ENCODE results near the gene HEXIM1. TPM values are rescaled to one million over a fixed set of nuclear protein-coding genes. Genes with fewer than 3 reads are reported as not detected.

HEXIM1 gene
- total RNA-seq, 1 donor from 2014 or later, result 10.2 TPM

DNA sequence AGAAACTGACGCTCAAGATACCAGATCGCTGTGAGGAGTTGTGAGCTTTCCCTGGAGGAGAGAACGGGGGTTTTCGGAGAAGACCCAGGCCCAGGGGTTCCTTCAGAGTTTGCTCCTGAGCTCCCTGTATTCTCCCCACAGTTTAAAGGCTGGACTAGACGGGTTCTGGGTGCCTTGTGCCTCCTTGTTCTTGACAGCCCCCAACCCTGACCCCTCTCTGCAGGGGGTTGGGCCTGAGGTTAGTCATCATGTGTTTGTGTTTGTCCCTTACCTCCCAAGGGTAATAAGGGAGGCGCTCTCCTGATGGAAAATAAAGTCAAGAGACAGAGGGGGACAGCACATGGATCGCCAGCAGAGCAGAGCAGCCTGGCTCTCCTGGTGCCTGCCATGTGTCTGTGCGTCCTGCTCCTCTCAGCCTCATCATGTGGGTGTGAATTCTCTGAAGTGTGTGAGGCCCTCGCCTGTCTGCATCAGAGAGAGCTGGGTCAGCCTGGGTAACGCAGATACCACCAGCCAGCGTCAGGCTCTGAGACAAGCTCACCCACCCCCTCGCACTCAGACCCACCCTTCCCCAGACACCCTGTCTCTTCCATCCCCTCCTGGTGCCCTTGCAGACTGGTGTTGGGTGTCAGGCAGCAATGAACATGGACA, 22.1 kb downstream of the HEXIM1 start:
- Mint-ChIP-seq H3K27ac (peak overlapping the region; percentile 57), H3K36me3 (peaks cover 6% of the 10 kb centered on the region), H3K4me1 (peaks cover 30% of the 10 kb centered on the region), H3K9me3 (no peaks in the 10 kb centered on the region), H3K4me3 (no peak overlapping the region), H3K27me3 (ENCODE audit: insufficient read depth, low read depth) (peaks cover 8% of the 10 kb centered on the region)
- no peaks in the 10 kb centered on the region for H3K27me3 ChIP-seq
- no peak overlapping the region for H3K9ac ChIP-seq
- no peak overlapping the region for H2AFZ ChIP-seq (replicated peaks)
- no peak overlapping the region for H3K4me3 ChIP-seq
- H3K4me1 ChIP-seq, result peaks cover 25% of the 10 kb centered on the region
- no peak overlapping the region for H3K4me2 ChIP-seq
- H3K27ac ChIP-seq, result peak overlapping the region; percentile 90
- no peak for DNase-seq (ENCODE audit: low spot score)
- peaks cover 34% of the 10 kb centered on the region for H3F3A ChIP-seq (ENCODE audit: low read depth)
- H3K9me3 ChIP-seq (ENCODE audit: low read depth), result no peaks in the 10 kb centered on the region
- TF ChIP-seq, protein P1, sequence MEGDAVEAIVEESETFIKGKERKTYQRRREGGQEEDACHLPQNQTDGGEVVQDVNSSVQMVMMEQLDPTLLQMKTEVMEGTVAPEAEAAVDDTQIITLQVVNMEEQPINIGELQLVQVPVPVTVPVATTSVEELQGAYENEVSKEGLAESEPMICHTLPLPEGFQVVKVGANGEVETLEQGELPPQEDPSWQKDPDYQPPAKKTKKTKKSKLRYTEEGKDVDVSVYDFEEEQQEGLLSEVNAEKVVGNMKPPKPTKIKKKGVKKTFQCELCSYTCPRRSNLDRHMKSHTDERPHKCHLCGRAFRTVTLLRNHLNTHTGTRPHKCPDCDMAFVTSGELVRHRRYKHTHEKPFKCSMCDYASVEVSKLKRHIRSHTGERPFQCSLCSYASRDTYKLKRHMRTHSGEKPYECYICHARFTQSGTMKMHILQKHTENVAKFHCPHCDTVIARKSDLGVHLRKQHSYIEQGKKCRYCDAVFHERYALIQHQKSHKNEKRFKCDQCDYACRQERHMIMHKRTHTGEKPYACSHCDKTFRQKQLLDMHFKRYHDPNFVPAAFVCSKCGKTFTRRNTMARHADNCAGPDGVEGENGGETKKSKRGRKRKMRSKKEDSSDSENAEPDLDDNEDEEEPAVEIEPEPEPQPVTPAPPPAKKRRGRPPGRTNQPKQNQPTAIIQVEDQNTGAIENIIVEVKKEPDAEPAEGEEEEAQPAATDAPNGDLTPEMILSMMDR (IDR thresholded peaks at IDR 0.05), result no peak
- TF ChIP-seq EZH2 (IDR thresholded peaks at IDR 0.05) (no peak), EZH2phosphoT487 (IDR thresholded peaks at IDR 0.05) (no peak)
- H3K79me2 ChIP-seq (ENCODE audit: low read depth), result no peaks in the 10 kb centered on the region
- no peaks in the 10 kb centered on the region for H3K36me3 ChIP-seq
- no peaks in the 10 kb centered on the region for H4K20me1 ChIP-seq (ENCODE audit: low read depth)

DNA sequence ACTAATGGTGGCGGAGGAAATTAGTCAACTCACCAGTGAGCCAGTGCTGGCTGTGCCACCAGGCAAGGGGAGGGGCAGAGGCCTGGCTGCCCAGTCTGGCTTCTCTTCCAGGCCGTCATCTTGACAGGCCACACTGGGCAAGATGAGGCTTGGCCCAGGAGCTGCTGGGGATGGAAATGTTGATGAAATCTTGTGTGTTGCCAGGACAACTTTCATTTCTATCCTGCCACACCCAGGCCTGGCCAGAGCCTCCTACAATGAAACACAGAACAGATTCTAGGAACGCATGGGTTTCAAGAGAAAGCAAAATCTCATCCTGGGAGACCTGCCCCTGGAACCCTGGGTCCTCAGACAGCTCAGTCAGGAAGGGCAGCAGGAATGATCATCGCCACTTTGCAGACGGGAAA, 22.7 kb downstream of the HEXIM1 start:
- Mint-ChIP-seq H3K27ac (peak overlapping the region; percentile 57), H3K36me3 (peaks cover 5% of the 10 kb centered on the region), H3K4me3 (no peak overlapping the region), H3K27me3 (ENCODE audit: insufficient read depth, low read depth) (peaks cover 8% of the 10 kb centered on the region), H3K4me1 (peaks cover 30% of the 10 kb centered on the region), H3K9me3 (no peaks in the 10 kb centered on the region)
- no peak overlapping the region for H3K4me2 ChIP-seq
- no peak overlapping the region for H3K4me3 ChIP-seq
- H3K4me1 ChIP-seq, result peaks cover 25% of the 10 kb centered on the region
- H2AFZ ChIP-seq (replicated peaks), result no peak overlapping the region
- no peak for DNase-seq (ENCODE audit: low spot score)
- no peaks in the 10 kb centered on the region for H4K20me1 ChIP-seq (ENCODE audit: low read depth)
- no peaks in the 10 kb centered on the region for H3K9me3 ChIP-seq (ENCODE audit: low read depth)
- H3K27ac ChIP-seq, result peak overlapping the region; percentile 90
- peaks cover 34% of the 10 kb centered on the region for H3F3A ChIP-seq (ENCODE audit: low read depth)
- H3K79me2 ChIP-seq (ENCODE audit: low read depth), result no peaks in the 10 kb centered on the region
- no peak overlapping the region for H3K9ac ChIP-seq
- no peaks in the 10 kb centered on the region for H3K36me3 ChIP-seq
- H3K27me3 ChIP-seq, result no peaks in the 10 kb centered on the region
- no peak for TF ChIP-seq EZH2 (IDR thresholded peaks at IDR 0.05)

- Mint-ChIP-seq H3K4me3 (peak overlapping the region; percentile 67), H3K9me3 (no peaks in the 10 kb centered on the region), H3K4me1 (peaks cover 33% of the 10 kb centered on the region), H3K36me3 (peaks cover 4% of the 10 kb centered on the region), H3K27me3 (ENCODE audit: insufficient read depth, low read depth) (peaks cover 10% of the 10 kb centered on the region), H3K27ac (peak overlapping the region; percentile 69)
- Histone ChIP-seq H3K9me3 (ENCODE audit: low read depth) (no peaks in the 10 kb centered on the region), H3K36me3 (no peaks in the 10 kb centered on the region), H3K4me2 (peak overlapping the region; percentile 57), H3K79me2 (ENCODE audit: low read depth) (no peaks in the 10 kb centered on the region), H3K4me1 (peaks cover 25% of the 10 kb centered on the region), H3K27ac (peak overlapping the region; percentile 90), H2AFZ (replicated peaks) (peak overlapping the region; percentile 55), H3K9ac (no peak overlapping the region), H4K20me1 (ENCODE audit: low read depth) (no peaks in the 10 kb centered on the region), H3F3A (ENCODE audit: low read depth) (peaks cover 34% of the 10 kb centered on the region), H3K4me3 (no peak overlapping the region), H3K27me3 (no peaks in the 10 kb centered on the region)
- DNase-seq (ENCODE audit: low spot score), result peak; percentile 79
- TF ChIP-seq, protein P1 (IDR thresholded peaks at IDR 0.05), result no peak
These were observed 23.3 kb downstream of the HEXIM1 start for GRCh38 chr17:45171338-45172231.

GRCh38 chr17:45172232-45172540, 23.9 kb downstream of the HEXIM1 start:
- Mint-ChIP-seq H3K27me3 (ENCODE audit: insufficient read depth, low read depth) (peaks cover 10% of the 10 kb centered on the region), H3K9me3 (no peaks in the 10 kb centered on the region), H3K4me1 (peaks cover 33% of the 10 kb centered on the region), H3K36me3 (peaks cover 4% of the 10 kb centered on the region), H3K4me3 (peak overlapping the region; percentile 67), H3K27ac (peak overlapping the region; percentile 69)
- no peaks in the 10 kb centered on the region for H3K79me2 ChIP-seq (ENCODE audit: low read depth)
- no peaks in the 10 kb centered on the region for H3K9me3 ChIP-seq (ENCODE audit: low read depth)
- TF ChIP-seq EZH2phosphoT487 (IDR thresholded peaks at IDR 0.05) (no peak), EZH2 (IDR thresholded peaks at IDR 0.05) (no peak)
- TF ChIP-seq, protein P1 (IDR thresholded peaks at IDR 0.05), result no peak
- H3K27me3 ChIP-seq, result no peaks in the 10 kb centered on the region
- H3K36me3 ChIP-seq, result no peaks in the 10 kb centered on the region
- peak overlapping the region; percentile 55 for H2AFZ ChIP-seq (replicated peaks)
- H3K9ac ChIP-seq, result no peak overlapping the region
- peak overlapping the region; percentile 57 for H3K4me2 ChIP-seq
- H3K4me3 ChIP-seq, result no peak overlapping the region
- no peaks in the 10 kb centered on the region for H4K20me1 ChIP-seq (ENCODE audit: low read depth)
- H3K27ac ChIP-seq, result peak overlapping the region; percentile 90
- H3K4me1 ChIP-seq, result peaks cover 25% of the 10 kb centered on the region
- DNase-seq (ENCODE audit: low spot score), result no peak
- peaks cover 34% of the 10 kb centered on the region for H3F3A ChIP-seq (ENCODE audit: low read depth)
